Stomach (tissue), 9 donors: ENCODE measurements around the gene HEATR3. TPM values are rescaled to one million over a fixed set of nuclear protein-coding genes. Genes with fewer than 3 reads are reported as not detected.
A peak's percentile ranks its signal among the peaks of the same experiment; 100 is the strongest.

Experiments
- DNase-seq, 2 donors: peaks; one replicate each; pipeline versions ENCODE4 v3.0.0 to v3.0.0-alpha.2; 2013 to 2019
- H3K27ac ChIP-seq, 5 donors: fragments of 200-600 bp in 4 of 5; sonication (generic) in 4 of 5; one replicate each; pipeline ENCODE4 v1.5.1; 2013 to 2019; ENCODE audit warnings: mild to moderate bottlenecking in 1 of 5, moderate library complexity in 1 of 5
- H3K27me3 ChIP-seq, 3 donors: fragments of 200-600 bp; sonication (generic); one replicate each; pipeline ENCODE4 v1.5.1; 2017 to 2019; ENCODE audit warnings: mixed run types in 1 of 3
- H3K36me3 ChIP-seq, 4 donors: fragments of 200-600 bp; sonication (generic); 1 replicate in 3 of 4; 2 replicates in 1 of 4; pipeline ENCODE4 v1.5.1; 2016 to 2019
- H3K4me1 ChIP-seq, 4 donors: fragments of 200-600 bp; sonication (generic); one replicate each; pipeline ENCODE4 v1.5.1; 2016 to 2019
- H3K4me3 ChIP-seq, 4 donors: fragments of 200-600 bp; sonication (generic) in 3 of 4; one replicate each; pipeline ENCODE4 v1.5.1; 2016 to 2019; ENCODE audit warnings: mild to moderate bottlenecking in 1 of 4
- H3K9me3 ChIP-seq, 4 donors: fragments of 200-600 bp; sonication (generic); one replicate each; pipeline ENCODE4 v1.5.1; 2016 to 2019
- EP300 ChIP-seq: sonication (generic); formaldehyde crosslinking; IDR thresholded peaks from one replicate; pipeline ENCODE4 v1.6.1; 2017; ENCODE audit warnings: antibody characterized with exemption
- POLR2A ChIP-seq, 4 donors: fragments of 450-650 bp; IDR thresholded peaks; one replicate each; pipeline ENCODE4 v1.6.1; 2016; ENCODE audit warnings: antibody characterized with exemption in 4 of 4, control low read depth in 2 of 4, mild to moderate bottlenecking in 1 of 4, moderate library complexity in 1 of 4
- POLR2AphosphoS5 ChIP-seq, 3 donors: sonication (generic); formaldehyde crosslinking; IDR thresholded peaks; one replicate each; pipeline ENCODE4 v1.6.1; 2016; ENCODE audit warnings: antibody characterized with exemption in 3 of 3
- WGBS, 5 donors: extraction: QIAGEN DNeasy Blood & Tissue Kit in 3 of 5; methylation state at CpG; one replicate each; pipeline versions ENCODE4 v1.1.5 to v1.1.7; 2013 to 2018; 5-methylcytosine and 5-hydroxymethylcytosine counted together
- intact Hi-C: fragments of 100-400 bp; cut with DNase I; formaldehyde crosslinking; loops from one replicate; pipeline ENCODE4 v1.15.1; 2023; ENCODE audit warnings: low total_unique reads
- polyA plus RNA-seq, 3 donors: library from polyadenylated mRNA; stranded (reverse); fragments of 200-250 nt; gene quantifications; one replicate each; pipeline ENCODE4 v1.2.3, GENCODE V29; 2013
- total RNA-seq, 5 donors: library from RNA; depleted of rRNA; stranded (reverse); fragments of >200 nt; gene quantifications; one replicate each; pipeline versions ENCODE4 v1.1.0 to v1.2.3, GENCODE V29; 2014 to 2016
- TF ChIP-seq, protein P1 (sequence below), 7 experiments: fragments of 450-650 bp in 4 of 7; fragments of 200-600 bp in 3 of 7; sonication (generic) in 3 of 7; IDR thresholded peaks; one replicate each; pipeline ENCODE4 v1.5.1; 2016 to 2019; ENCODE audit warnings: antibody characterized with exemption in 7 of 7, control low read depth in 2 of 7, mild to moderate bottlenecking in 1 of 7
- donor health status: healthy with polysubstance abuse.
- donor health status: Bipolar disorder and iron deficiency.
- donor health status: healthy.

Gene HEATR3
- total and polyA plus RNA-seq, 8 donors, result 4.1 to 45.1 (median 15.4) TPM

DNA sequence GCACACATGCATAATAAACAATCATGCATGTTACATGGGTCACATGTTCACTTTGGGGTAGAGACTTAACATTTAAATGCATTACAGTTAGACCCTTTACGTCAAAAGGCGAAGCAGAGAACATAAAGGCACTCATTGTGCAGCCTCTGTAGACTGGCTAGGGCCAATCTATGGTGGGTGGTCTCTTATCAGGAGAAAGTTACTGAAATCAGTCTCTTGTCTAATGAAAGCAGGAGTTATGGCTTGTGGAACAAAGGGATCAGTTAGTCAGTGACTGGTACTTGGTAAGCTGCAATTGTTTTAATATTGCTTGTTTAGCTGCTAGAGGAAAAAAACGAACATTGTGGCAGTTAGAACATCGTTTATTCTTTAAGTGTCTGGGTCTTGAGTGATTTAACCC, 42.1 kb upstream of the HEATR3 start:
- TF ChIP-seq, protein P1, sequence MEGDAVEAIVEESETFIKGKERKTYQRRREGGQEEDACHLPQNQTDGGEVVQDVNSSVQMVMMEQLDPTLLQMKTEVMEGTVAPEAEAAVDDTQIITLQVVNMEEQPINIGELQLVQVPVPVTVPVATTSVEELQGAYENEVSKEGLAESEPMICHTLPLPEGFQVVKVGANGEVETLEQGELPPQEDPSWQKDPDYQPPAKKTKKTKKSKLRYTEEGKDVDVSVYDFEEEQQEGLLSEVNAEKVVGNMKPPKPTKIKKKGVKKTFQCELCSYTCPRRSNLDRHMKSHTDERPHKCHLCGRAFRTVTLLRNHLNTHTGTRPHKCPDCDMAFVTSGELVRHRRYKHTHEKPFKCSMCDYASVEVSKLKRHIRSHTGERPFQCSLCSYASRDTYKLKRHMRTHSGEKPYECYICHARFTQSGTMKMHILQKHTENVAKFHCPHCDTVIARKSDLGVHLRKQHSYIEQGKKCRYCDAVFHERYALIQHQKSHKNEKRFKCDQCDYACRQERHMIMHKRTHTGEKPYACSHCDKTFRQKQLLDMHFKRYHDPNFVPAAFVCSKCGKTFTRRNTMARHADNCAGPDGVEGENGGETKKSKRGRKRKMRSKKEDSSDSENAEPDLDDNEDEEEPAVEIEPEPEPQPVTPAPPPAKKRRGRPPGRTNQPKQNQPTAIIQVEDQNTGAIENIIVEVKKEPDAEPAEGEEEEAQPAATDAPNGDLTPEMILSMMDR (IDR thresholded peaks at IDR 0.05), result no peak
- no peak for TF ChIP-seq EP300
- TF ChIP-seq POLR2AphosphoS5 (IDR thresholded peaks at IDR 0.05), result no peak
- TF ChIP-seq POLR2A (IDR thresholded peaks at IDR 0.05), result no peak
- intact Hi-C loops, result loop anchor here (10.0 kb wide), 1 partner anchor 191 kb away; no protein-coding TSS in a partner anchor
- H3K4me1 ChIP-seq, result peaks cover 14 to 37% (median 29%) of the 10 kb centered on the region in 4 donors
- H3K4me3 ChIP-seq, result no peak overlapping the region
- H3K9me3 ChIP-seq, result no peaks in the 10 kb centered on the region
- H3K27me3 ChIP-seq, result no peaks in the 10 kb centered on the region
- no peak overlapping the region for H3K27ac ChIP-seq
- 35 to 47% (median 42%) methylated on average over 4 of the region's 4 CpGs for WGBS, 5 donors
- peaks cover 0 to 5% (median 2%) of the 10 kb centered on the region in 4 donors for H3K36me3 ChIP-seq
- DNase-seq, result no peak

DNA sequence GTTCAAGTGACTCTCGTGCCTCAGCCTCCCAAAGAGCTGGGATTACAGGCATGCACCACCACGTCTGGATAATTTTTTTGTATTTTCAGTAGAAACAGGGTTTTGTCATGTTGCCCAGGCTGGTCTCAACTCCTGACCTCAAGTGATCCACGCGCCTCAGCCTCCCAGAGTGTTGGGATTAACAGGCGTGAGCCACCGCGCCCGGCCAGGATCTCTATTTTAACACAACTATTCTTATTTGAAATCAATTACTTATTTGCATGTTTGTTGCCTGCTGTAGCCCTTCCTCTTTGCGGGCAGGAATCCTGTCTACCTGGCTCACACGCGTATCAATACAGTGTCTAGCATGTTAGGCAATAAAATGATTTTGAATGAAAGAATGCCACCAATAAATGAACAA, 41.6 kb upstream of the HEATR3 start:
- TF ChIP-seq POLR2A (IDR thresholded peaks at IDR 0.05) (no peak), EP300 (no peak), POLR2AphosphoS5 (IDR thresholded peaks at IDR 0.05) (no peak)
- TF ChIP-seq, protein P1 (IDR thresholded peaks at IDR 0.05), result no peak
- DNase-seq, result no peak
- H3K36me3 ChIP-seq, result peaks cover 0 to 7% (median 4%) of the 10 kb centered on the region in 4 donors
- intact Hi-C loops, result loop anchor here (10.0 kb wide), 1 partner anchor 191 kb away; no protein-coding TSS in a partner anchor
- WGBS, 5 donors, result 77 to 85% (median 81%) methylated on average over 11 of the region's 11 CpGs
- peaks cover 14 to 42% (median 31%) of the 10 kb centered on the region in 4 donors for H3K4me1 ChIP-seq
- no peak overlapping the region for H3K27ac ChIP-seq
- H3K4me3 ChIP-seq, result no peak overlapping the region
- no peaks in the 10 kb centered on the region for H3K27me3 ChIP-seq
- H3K9me3 ChIP-seq, result no peaks in the 10 kb centered on the region

DNA sequence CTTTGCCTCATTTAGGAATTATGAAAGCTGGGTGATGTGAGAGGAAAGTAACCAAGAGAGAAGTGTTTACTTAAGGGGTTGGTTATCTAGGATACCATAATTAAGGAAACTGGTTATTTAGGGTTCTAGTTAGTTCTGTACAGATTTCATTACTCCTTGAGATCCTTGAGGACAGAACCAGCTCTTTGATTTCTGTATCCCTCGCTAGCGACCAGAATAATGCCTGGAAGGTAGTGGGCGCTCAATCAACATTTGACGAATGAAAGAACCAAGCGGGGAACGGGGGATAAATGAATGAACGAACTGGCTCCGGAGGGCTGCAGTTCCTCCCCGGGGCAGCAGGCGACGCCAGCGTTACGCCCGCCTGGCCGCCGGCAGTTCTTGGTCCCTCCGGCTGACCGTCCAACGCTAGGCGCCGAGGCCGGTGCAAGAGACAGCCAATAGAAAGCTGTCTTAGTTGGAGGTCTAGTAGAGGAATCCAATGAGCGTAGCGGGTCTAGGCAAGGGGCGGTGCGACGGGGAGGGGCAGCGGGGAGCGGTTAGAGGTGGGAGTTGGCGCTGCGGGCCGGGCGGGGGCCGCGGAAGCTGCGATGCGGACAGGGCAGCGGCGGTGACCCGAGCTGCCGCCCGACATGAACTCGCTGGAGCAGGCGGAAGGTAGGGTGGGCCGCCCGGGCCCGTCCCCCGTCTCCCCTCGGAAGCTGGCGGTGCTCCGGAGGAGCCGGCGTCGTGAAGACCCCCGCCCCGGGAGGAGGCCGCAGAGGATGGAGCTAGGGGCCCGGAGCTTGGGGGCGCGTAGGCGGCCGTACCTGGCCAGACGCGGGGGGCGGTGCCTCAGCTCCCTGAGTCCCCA, 40.9 kb upstream of the HEATR3 start, which contains the start of gene CNEP1R1:
CNEP1R1 (plus strand) TSS at position 542 of the 853 bp plus-strand sequence; CDS start at position 633, 91 bp downstream.
- peaks cover 14 to 46% (median 33%) of the 10 kb centered on the region in 4 donors for H3K4me1 ChIP-seq
- TF ChIP-seq EP300 (no peak), POLR2AphosphoS5 (IDR thresholded peaks at IDR 0.05) (peak; percentile 64 to 91 (median 76)), POLR2A (IDR thresholded peaks at IDR 0.05) (no peak)
- TF ChIP-seq, protein P1 (IDR thresholded peaks at IDR 0.05), result peak in 6 of 7 experiments; percentile 13 to 100 (median 100)
- H3K27ac ChIP-seq, result peak within 1 kb of the TSS; percentile 87 to 92 (median 91)
- intact Hi-C loops, result loop anchor here (5.0 to 10.0 kb wide), 2 partner anchors 42 to 190 kb away; partner anchors contain the start of gene HEATR3
- peaks cover 2 to 12% (median 11%) of the 10 kb centered on the region in 4 donors for H3K36me3 ChIP-seq
- H3K27me3 ChIP-seq, result no peaks in the 10 kb centered on the region
- 1% methylated on average over 32 to 65 of the region's 65 CpGs for WGBS, 5 donors
- peak within 1 kb of the TSS; percentile 89 to 100 (median 98) for H3K4me3 ChIP-seq
- no peaks in the 10 kb centered on the region for H3K9me3 ChIP-seq
- peak; percentile 93 to 98 for DNase-seq

DNA sequence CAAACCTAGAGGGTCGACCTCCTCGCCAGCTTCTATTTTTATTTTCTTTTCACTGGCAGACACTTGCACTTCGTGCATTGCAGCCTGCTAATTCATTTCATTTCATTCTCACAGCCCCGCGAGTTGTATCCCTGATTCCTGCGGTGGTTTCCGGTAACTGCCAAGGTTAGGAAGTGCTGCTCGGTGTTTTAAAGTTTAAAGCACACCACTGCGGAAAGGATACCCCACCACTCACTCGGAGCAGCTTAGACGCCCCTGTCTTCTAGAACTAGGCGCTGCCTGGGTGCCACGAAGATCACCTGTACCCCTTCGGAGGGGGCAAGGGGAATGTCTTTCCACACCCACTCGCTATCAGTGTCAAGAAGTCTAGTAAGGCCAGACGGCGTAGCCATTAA, 40.2 kb upstream of the HEATR3 start:
- Histone ChIP-seq H3K36me3 (peaks cover 5 to 18% (median 18%) of the 10 kb centered on the region in 4 donors), H3K27ac (peak overlapping the region; percentile 87 to 92 (median 91)), H3K27me3 (no peaks in the 10 kb centered on the region), H3K9me3 (no peaks in the 10 kb centered on the region), H3K4me3 (peak overlapping the region; percentile 89 to 100 (median 98)), H3K4me1 (peaks cover 14 to 48% (median 34%) of the 10 kb centered on the region in 4 donors)
- 0 to 1% (median 0%) methylated on average over 17 of the region's 17 CpGs for whole genome bisulfite sequencing, 5 donors
- DNase-seq, result no peak
- intact Hi-C loops, result loop anchor here (5.0 to 10.0 kb wide), 2 partner anchors 42 to 189 kb away; partner anchors contain the start of gene HEATR3
- TF ChIP-seq, protein P1 (IDR thresholded peaks at IDR 0.05), result no peak
- TF ChIP-seq EP300 (no peak), POLR2AphosphoS5 (IDR thresholded peaks at IDR 0.05) (no peak), POLR2A (IDR thresholded peaks at IDR 0.05) (no peak)
